ENCODE data around the gene ADM2.

The ADM2 gene

DNA sequence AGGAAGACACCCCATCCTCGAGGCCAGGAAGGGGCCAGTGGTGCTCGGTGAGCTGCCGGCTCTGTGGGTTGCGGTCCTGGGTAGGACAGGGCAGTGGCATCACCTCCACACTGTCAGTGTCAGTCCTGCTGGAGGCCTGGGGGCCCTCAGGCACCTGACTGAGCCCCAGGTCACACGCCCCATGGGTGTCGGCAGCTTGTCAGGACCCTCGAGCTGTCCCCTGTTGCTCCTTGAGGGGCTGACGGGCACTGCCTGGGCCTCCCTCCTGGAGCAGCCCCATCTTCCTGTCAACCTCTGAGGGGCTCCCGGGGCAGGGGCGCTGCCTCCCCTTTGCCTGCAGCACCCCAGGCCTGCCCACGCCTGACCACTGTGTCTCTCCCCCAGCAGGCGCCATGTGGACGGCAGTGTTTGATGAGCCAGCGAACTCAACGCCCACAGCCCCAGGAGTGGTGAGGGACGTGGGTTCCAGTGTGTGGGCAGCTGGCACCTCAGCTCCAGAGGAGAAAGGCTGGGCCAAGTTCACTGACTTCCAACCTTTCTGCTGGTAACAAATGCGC, 42.0 kb upstream of the ADM2 start:
- no peak for TF ChIP-seq ARNTL (CRISPR knock-in tag; IDR thresholded peaks at IDR 0.05; ENCODE audit: borderline replicate concordance, low read depth)
- no peak for TF ChIP-seq ZFP30 (CRISPR knock-in tag; IDR thresholded peaks at IDR 0.05)
- TF ChIP-seq RARB (CRISPR knock-in tag; IDR thresholded peaks at IDR 0.05), result no peak
- no peak for TF ChIP-seq ESRRG (CRISPR knock-in tag; IDR thresholded peaks at IDR 0.05)
- TF ChIP-seq ZNF565 (CRISPR knock-in tag; conservative IDR thresholded peaks at IDR 0.05; ENCODE audit: low read depth), result no peak
- no peak for ATAC-seq

DNA sequence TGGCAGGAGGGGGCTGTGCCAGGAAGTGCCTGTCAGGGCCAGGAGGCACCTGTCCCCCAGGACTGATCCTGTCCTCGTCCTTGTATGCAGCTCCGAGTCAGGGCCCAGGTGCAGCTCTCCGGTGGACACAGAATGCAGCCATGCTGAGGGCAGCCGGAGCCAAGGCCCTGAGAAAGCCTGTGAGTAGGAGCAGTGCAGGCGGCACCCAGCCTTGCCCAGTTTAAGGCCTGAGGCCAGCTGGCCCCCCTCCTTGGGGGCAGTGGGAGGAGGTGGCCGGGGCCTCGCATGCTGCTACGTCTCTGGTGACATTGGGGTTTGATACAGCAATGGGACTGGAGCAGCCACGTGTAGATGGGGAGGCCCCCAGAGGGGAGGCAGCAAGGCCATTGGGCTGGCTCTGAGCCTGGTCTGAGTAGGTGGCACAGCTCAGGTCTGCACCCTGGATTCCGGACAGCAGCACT, 41.4 kb upstream of the ADM2 start:
- no peak for ATAC-seq
- TF ChIP-seq, protein P1, sequence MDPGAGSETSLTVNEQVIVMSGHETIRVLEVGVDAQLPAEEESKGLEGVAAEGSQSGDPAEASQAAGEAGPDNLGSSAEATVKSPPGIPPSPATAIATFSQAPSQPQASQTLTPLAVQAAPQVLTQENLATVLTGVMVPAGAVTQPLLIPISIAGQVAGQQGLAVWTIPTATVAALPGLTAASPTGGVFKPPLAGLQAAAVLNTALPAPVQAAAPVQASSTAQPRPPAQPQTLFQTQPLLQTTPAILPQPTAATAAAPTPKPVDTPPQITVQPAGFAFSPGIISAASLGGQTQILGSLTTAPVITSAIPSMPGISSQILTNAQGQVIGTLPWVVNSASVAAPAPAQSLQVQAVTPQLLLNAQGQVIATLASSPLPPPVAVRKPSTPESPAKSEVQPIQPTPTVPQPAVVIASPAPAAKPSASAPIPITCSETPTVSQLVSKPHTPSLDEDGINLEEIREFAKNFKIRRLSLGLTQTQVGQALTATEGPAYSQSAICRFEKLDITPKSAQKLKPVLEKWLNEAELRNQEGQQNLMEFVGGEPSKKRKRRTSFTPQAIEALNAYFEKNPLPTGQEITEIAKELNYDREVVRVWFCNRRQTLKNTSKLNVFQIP (CRISPR knock-in tag; IDR thresholded peaks at IDR 0.05; ENCODE audit: borderline replicate concordance, low read depth), result no peak

DNA sequence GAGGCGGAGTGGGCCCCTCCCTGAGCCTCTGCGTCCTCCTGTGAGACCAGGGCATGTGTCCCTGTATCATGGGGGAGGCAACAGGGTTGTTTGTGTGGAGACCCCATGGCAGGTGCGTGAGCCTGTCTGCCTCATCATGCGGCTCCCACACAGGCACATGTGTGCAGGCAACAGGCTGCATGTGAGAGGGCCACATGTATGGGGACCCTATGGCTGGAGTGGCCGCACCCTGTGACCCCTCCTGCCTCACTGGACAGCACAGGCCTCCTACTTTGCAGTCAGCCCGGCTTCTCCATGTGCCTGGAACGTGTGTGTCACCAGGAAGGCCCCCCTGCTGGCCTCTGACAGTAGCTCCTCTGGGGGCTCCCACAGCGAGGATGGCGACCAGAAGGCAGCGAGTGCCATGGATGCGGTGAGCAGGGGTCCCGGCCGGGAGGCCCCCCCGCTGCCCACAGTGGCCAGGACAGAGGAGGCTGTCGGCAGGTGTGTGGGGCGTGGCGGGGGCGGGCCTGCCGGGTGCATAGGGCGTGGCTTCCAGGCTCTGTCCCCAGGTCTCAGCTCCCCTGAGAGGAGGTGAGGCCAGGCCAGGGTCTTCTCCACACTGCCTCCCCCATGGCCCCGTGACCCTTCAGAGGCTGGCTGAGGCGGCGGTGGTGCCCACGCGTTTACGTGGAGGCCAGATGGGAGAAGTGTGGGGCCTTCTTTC, 40.6 kb upstream of the ADM2 start:
- no peak for ATAC-seq
- no peak for TF ChIP-seq ZNF565 (CRISPR knock-in tag; conservative IDR thresholded peaks at IDR 0.05; ENCODE audit: low read depth)
- TF ChIP-seq, protein P2, sequence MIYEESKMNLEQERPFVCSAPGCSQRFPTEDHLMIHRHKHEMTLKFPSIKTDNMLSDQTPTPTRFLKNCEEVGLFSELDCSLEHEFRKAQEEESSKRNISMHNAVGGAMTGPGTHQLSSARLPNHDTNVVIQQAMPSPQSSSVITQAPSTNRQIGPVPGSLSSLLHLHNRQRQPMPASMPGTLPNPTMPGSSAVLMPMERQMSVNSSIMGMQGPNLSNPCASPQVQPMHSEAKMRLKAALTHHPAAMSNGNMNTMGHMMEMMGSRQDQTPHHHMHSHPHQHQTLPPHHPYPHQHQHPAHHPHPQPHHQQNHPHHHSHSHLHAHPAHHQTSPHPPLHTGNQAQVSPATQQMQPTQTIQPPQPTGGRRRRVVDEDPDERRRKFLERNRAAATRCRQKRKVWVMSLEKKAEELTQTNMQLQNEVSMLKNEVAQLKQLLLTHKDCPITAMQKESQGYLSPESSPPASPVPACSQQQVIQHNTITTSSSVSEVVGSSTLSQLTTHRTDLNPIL (CRISPR knock-in tag; IDR thresholded peaks at IDR 0.05; ENCODE audit: low read depth), result no peak
- no peak for TF ChIP-seq ZNF8 (CRISPR knock-in tag; IDR thresholded peaks at IDR 0.05)
- no peak for TF ChIP-seq SNAI2 (CRISPR knock-in tag; IDR thresholded peaks at IDR 0.05)
- no peak for TF ChIP-seq ESRRG (CRISPR knock-in tag; IDR thresholded peaks at IDR 0.05)
- TF ChIP-seq TCF4 (CRISPR knock-in tag; IDR thresholded peaks at IDR 0.05; ENCODE audit: borderline replicate concordance), result no peak
- no peak for TF ChIP-seq CSDC2 (CRISPR knock-in tag; IDR thresholded peaks at IDR 0.05)
- TF ChIP-seq, protein P3, sequence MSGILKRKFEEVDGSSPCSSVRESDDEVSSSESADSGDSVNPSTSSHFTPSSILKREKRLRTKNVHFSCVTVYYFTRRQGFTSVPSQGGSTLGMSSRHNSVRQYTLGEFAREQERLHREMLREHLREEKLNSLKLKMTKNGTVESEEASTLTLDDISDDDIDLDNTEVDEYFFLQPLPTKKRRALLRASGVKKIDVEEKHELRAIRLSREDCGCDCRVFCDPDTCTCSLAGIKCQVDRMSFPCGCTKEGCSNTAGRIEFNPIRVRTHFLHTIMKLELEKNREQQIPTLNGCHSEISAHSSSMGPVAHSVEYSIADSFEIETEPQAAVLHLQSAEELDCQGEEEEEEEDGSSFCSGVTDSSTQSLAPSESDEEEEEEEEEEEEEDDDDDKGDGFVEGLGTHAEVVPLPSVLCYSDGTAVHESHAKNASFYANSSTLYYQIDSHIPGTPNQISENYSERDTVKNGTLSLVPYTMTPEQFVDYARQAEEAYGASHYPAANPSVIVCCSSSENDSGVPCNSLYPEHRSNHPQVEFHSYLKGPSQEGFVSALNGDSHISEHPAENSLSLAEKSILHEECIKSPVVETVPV (CRISPR knock-in tag; IDR thresholded peaks at IDR 0.05), result no peak
- no peak for TF ChIP-seq OSR1 (CRISPR knock-in tag; IDR thresholded peaks at IDR 0.05)
- TF ChIP-seq ZFP30 (CRISPR knock-in tag; IDR thresholded peaks at IDR 0.05), result no peak
- no peak for TF ChIP-seq ZNF70 (CRISPR knock-in tag; IDR thresholded peaks at IDR 0.05)
- TF ChIP-seq, protein P1 (CRISPR knock-in tag; IDR thresholded peaks at IDR 0.05; ENCODE audit: borderline replicate concordance, low read depth), result no peak
- TF ChIP-seq, protein P4, sequence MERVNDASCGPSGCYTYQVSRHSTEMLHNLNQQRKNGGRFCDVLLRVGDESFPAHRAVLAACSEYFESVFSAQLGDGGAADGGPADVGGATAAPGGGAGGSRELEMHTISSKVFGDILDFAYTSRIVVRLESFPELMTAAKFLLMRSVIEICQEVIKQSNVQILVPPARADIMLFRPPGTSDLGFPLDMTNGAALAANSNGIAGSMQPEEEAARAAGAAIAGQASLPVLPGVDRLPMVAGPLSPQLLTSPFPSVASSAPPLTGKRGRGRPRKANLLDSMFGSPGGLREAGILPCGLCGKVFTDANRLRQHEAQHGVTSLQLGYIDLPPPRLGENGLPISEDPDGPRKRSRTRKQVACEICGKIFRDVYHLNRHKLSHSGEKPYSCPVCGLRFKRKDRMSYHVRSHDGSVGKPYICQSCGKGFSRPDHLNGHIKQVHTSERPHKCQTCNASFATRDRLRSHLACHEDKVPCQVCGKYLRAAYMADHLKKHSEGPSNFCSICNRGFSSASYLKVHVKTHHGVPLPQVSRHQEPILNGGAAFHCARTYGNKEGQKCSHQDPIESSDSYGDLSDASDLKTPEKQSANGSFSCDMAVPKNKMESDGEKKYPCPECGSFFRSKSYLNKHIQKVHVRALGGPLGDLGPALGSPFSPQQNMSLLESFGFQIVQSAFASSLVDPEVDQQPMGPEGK (CRISPR knock-in tag; IDR thresholded peaks at IDR 0.05; ENCODE audit: borderline replicate concordance), result no peak
- TF ChIP-seq BACH2 (CRISPR knock-in tag; IDR thresholded peaks at IDR 0.05; ENCODE audit: borderline replicate concordance), result no peak
- no peak for TF ChIP-seq ISL1 (CRISPR knock-in tag; IDR thresholded peaks at IDR 0.05)
- no peak for TF ChIP-seq ZC3H10 (CRISPR knock-in tag; IDR thresholded peaks at IDR 0.05)
- TF ChIP-seq TOX (CRISPR knock-in tag; IDR thresholded peaks at IDR 0.05; ENCODE audit: borderline replicate concordance), result no peak

DNA sequence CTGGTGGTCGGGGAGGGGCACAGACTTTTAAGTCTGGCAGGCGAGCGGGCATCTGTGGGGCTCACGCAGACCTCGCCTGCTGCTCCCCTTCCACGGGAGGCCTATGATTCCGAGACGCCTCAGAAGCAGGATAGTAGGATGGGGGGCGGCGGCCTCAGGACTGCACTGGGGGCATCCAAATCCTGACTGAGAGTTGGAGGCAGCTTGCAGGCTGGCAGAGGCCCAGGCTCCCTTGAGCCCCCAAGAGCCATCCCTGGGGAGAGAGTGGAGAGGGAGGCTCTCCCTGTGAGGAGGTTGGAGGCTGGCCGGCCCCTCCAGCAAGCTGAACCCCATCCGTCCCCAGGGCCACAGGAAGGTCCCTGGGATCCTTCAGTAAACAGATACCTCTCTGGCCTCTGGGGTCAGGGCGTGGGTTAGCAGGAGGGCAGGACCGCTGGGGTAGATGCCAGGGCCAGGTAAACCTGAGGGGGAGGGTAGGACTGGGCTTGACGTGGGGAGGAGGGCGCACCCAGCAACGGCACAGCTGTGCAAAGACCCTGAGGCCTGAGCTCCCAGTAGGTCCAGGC, 39.8 kb upstream of the ADM2 start:
- ATAC-seq, result no peak
- TF ChIP-seq SNAI2 (CRISPR knock-in tag; IDR thresholded peaks at IDR 0.05), result no peak
- no peak for TF ChIP-seq ZFP3 (CRISPR knock-in tag; IDR thresholded peaks at IDR 0.05)
- TF ChIP-seq, protein P1 (CRISPR knock-in tag; IDR thresholded peaks at IDR 0.05; ENCODE audit: borderline replicate concordance, low read depth), result no peak
- TF ChIP-seq ZC3H10 (CRISPR knock-in tag; IDR thresholded peaks at IDR 0.05), result no peak
- TF ChIP-seq, protein P4 (CRISPR knock-in tag; IDR thresholded peaks at IDR 0.05; ENCODE audit: borderline replicate concordance), result no peak
- no peak for TF ChIP-seq GLIS3 (CRISPR knock-in tag; IDR thresholded peaks at IDR 0.05)
- TF ChIP-seq ZNF8 (CRISPR knock-in tag; IDR thresholded peaks at IDR 0.05), result no peak
- TF ChIP-seq ZFP30 (CRISPR knock-in tag; IDR thresholded peaks at IDR 0.05), result no peak

All from SK-N-SH treated with all-trans-retinoic acid at 6 μM for 48 hours (cell line).